GM12875 (cell line): ENCODE measurements around the gene ERICH2.

Source experiments
- H3K4me3 ChIP-seq: one replicate; pipeline ENCODE4 v1.5.1; 2011; ENCODE audit warnings: low read depth, low read length, control low read depth
- TF ChIP-seq, protein P1 (sequence below): IDR thresholded peaks from 2 replicates; pipeline ENCODE4 v1.5.1; 2011; ENCODE audit warnings: low read depth, mild to moderate bottlenecking, control low read depth, inconsistent platforms, low read length, moderate library complexity, borderline replicate concordance; ENCODE audit not compliant: insufficient read depth

The ERICH2 gene

GRCh38 chr2:170737406-170737805 lies 32.8 kb upstream of the ERICH2 start:
- H3K4me3 ChIP-seq: no peak overlapping the region
- TF ChIP-seq, protein P1, sequence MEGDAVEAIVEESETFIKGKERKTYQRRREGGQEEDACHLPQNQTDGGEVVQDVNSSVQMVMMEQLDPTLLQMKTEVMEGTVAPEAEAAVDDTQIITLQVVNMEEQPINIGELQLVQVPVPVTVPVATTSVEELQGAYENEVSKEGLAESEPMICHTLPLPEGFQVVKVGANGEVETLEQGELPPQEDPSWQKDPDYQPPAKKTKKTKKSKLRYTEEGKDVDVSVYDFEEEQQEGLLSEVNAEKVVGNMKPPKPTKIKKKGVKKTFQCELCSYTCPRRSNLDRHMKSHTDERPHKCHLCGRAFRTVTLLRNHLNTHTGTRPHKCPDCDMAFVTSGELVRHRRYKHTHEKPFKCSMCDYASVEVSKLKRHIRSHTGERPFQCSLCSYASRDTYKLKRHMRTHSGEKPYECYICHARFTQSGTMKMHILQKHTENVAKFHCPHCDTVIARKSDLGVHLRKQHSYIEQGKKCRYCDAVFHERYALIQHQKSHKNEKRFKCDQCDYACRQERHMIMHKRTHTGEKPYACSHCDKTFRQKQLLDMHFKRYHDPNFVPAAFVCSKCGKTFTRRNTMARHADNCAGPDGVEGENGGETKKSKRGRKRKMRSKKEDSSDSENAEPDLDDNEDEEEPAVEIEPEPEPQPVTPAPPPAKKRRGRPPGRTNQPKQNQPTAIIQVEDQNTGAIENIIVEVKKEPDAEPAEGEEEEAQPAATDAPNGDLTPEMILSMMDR: no peak

DNA sequence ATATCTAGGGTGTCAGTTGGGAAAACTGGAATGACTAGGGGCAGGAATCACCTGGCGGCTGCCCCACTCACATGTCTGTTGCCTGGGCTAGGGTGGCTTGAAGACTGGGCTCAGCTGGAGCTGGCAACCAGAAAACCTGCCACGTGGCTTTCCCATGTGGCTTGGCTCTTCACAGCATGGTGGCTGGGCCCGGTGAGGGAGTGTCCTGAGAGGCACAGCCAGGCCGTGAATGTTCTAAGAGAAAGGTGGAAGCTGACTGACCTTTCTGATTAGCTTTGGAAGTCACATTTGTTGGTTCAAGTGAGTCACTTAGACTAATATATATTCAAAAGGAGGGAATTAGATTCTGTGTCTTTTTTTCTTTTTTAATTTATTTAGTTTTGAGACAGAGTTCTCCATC lies 32.4 kb upstream of the ERICH2 start:
- TF ChIP-seq, protein P1: no peak
- no peak overlapping the region for H3K4me3 ChIP-seq

DNA sequence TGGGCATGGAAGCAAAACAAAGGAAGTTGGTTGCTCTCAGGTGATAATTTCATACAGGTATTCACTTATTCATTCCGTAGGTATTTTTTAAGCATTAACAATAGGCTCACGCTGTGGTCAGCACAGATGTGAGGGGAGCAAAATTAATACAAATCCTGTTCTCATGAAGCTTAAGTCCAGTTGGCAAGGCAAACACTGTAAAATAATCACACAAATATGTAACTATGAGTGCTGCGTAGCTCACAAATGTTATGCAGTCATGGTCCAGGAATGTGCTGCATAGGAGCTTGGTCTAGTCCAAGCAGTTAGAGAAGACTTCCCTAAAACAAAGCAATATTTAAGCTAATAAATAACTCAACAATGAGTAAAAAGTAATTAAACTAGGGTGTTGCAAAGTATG lies 31.1 kb upstream of the ERICH2 start:
- TF ChIP-seq, protein P1: no peak
- no peak overlapping the region for H3K4me3 ChIP-seq

- H3K4me3 ChIP-seq: no peak overlapping the region
- TF ChIP-seq, protein P1: no peak
Observed at GRCh38 chr2:170739507-170740046, 30.6 kb upstream of the ERICH2 start.

- TF ChIP-seq, protein P1: no peak
- H3K4me3 ChIP-seq: no peak overlapping the region
Observed at GRCh38 chr2:170740660-170741059, 29.5 kb upstream of the ERICH2 start.

GRCh38 chr2:170742000-170742399 lies 28.2 kb upstream of the ERICH2 start:
- TF ChIP-seq, protein P1: no peak
- no peak overlapping the region for H3K4me3 ChIP-seq

GRCh38 chr2:170742896-170743529 lies 27.2 kb upstream of the ERICH2 start:
- TF ChIP-seq, protein P1: no peak
- H3K4me3 ChIP-seq: no peak overlapping the region
